ENCODE measurements around the gene SCGB1C1. TPM values are rescaled to one million over a fixed set of nuclear protein-coding genes. Genes with fewer than 3 reads are reported as not detected.

SCGB1C1 gene
- total RNA-seq, 2 experiments from 2014 or later, result not detected

- H3K36me3 Mint-ChIP-seq (ENCODE audit: low read depth), result peaks cover 57% of the 10 kb centered on the region
- intact Hi-C loops (cut with micrococcal nuclease), result no loop called here
- POLR2A ChIA-PET, result interaction anchor here (0.9 to 2.4 kb wide), 5 partner anchors 9 to 23 kb away, joined by 3 to 13 read pairs (median 7); partner anchors contain the start of genes PSMD13 and SIRT3
These were observed 20.2 kb downstream of the SCGB1C1 start for GRCh38 chr11:213111-213510.

GRCh38 chr11:214083-214482 lies 21.2 kb downstream of the SCGB1C1 start:
- ATAC-seq, result no peak
- ChIA-PET CTCF (no interaction called here), POLR2A (interaction anchor here (0.6 to 1.9 kb wide), 4 partner anchors 8 to 31 kb away, joined by 3 to 9 read pairs (median 5); no protein-coding TSS in a partner anchor)
- Mint-ChIP-seq H3K4me3 (no peak overlapping the region), H3K27me3 (no peaks in the 10 kb centered on the region), H3K9me3 (no peaks in the 10 kb centered on the region), H3K4me1 (ENCODE audit: low read depth) (peaks cover 30% of the 10 kb centered on the region), H3K36me3 (ENCODE audit: low read depth) (peaks cover 53% of the 10 kb centered on the region), H3K27ac (no peak overlapping the region)
- no peak for DNase-seq
- intact Hi-C loops (cut with micrococcal nuclease), result no loop called here
- no peak for TF ChIP-seq CTCF (IDR thresholded peaks at IDR 0.05)

More at GRCh38 chr11:213111-213510, 20.2 kb downstream of the SCGB1C1 start:
- ATAC-seq, result no peak
- CTCF ChIA-PET, result interaction anchor here (0.6 kb wide), 1 partner anchor 37 kb away, joined by 3 read pairs; no protein-coding TSS in a partner anchor
- no peaks in the 10 kb centered on the region for H3K27me3 Mint-ChIP-seq
- peaks cover 30% of the 10 kb centered on the region for H3K4me1 Mint-ChIP-seq (ENCODE audit: low read depth)
- H3K9me3 Mint-ChIP-seq, result no peaks in the 10 kb centered on the region
- peak overlapping the region; percentile 72 for H3K27ac Mint-ChIP-seq
- no peak for DNase-seq
- TF ChIP-seq CTCF (IDR thresholded peaks at IDR 0.05), result no peak
- no peak overlapping the region for H3K4me3 Mint-ChIP-seq

- CTCF ChIA-PET, result interaction anchor here (0.9 to 1.2 kb wide), 3 partner anchors 13 to 303 kb away, joined by 3 to 4 read pairs (median 3); no protein-coding TSS in a partner anchor
- peaks cover 43% of the 10 kb centered on the region for H3K36me3 Mint-ChIP-seq (ENCODE audit: low read depth)
- H3K4me1 Mint-ChIP-seq (ENCODE audit: low read depth), result peaks cover 18% of the 10 kb centered on the region
These were observed 22.7 kb downstream of the SCGB1C1 start for GRCh38 chr11:215581-216037.

GRCh38 chr11:216081-216974 lies 23.4 kb downstream of the SCGB1C1 start:
- Mint-ChIP-seq H3K36me3 (ENCODE audit: low read depth) (peaks cover 38% of the 10 kb centered on the region), H3K27ac (peak overlapping the region; percentile 55), H3K4me3 (no peak overlapping the region), H3K27me3 (no peaks in the 10 kb centered on the region), H3K4me1 (ENCODE audit: low read depth) (peaks cover 11% of the 10 kb centered on the region), H3K9me3 (no peaks in the 10 kb centered on the region)
- no peak for TF ChIP-seq CTCF (IDR thresholded peaks at IDR 0.05)
- CTCF ChIA-PET, result interaction anchor here (0.9 to 1.5 kb wide), 5 partner anchors 12 to 303 kb away, joined by 3 to 6 read pairs (median 4); no protein-coding TSS in a partner anchor
- DNase-seq (no peak), ATAC-seq (no peak)
- POLR2A ChIA-PET, result interaction anchor here (0.6 to 4.2 kb wide), 9 partner anchors 9 to 88 kb away, joined by 3 to 15 read pairs (median 3); partner anchors contain the start of genes BET1L, RIC8A and SIRT3
- intact Hi-C loops (cut with micrococcal nuclease), result no loop called here

More at GRCh38 chr11:215581-216037, 22.7 kb downstream of the SCGB1C1 start:
- POLR2A ChIA-PET, result interaction anchor here (0.7 to 4.2 kb wide), 7 partner anchors 8 to 74 kb away, joined by 3 to 15 read pairs (median 3); partner anchors contain the start of genes BET1L, RIC8A and SIRT3
- H3K27me3 Mint-ChIP-seq, result no peaks in the 10 kb centered on the region
- intact Hi-C loops (cut with micrococcal nuclease), result no loop called here
- peak overlapping the region; percentile 55 for H3K27ac Mint-ChIP-seq
- no peak overlapping the region for H3K4me3 Mint-ChIP-seq
- DNase-seq (no peak), ATAC-seq (no peak)
- no peak for TF ChIP-seq CTCF (IDR thresholded peaks at IDR 0.05)
- H3K9me3 Mint-ChIP-seq, result no peaks in the 10 kb centered on the region
